Measurements from ENCODE around the gene BCL2A1.
"Not testable (repeated sequence)": the region's sequence is repeated elsewhere in the genome, so short reads cannot be mapped to it uniquely, and the experiment has no call there.

BCL2A1 gene

DNA sequence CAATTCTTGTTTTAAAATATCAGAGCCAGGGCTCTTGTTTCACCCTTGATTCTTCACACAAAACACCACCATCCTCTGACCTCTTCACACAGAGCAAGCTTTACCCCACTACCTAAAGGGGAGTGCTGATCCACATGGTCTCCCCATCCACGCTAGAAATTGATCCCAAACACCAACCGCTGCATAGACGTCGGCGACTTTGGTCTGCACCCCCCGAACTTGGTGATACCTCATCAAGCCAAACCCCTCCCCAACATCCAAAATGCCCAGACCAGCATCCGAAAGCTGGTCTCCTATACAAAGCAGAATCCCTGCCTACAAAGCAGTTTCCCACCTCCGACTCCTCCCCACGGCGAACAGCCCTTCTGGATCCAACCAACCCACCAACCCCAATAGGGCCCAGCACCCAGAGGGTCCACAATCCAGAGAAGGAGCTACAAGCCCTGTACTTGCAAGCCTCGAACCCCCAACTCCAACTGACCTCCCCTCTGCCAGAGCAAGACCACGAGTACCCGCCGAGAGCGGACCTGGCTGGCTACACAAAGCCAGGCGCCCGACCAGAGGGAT, 48.4 kb downstream of the BCL2A1 start:
- no peak for DNase-seq

DNA sequence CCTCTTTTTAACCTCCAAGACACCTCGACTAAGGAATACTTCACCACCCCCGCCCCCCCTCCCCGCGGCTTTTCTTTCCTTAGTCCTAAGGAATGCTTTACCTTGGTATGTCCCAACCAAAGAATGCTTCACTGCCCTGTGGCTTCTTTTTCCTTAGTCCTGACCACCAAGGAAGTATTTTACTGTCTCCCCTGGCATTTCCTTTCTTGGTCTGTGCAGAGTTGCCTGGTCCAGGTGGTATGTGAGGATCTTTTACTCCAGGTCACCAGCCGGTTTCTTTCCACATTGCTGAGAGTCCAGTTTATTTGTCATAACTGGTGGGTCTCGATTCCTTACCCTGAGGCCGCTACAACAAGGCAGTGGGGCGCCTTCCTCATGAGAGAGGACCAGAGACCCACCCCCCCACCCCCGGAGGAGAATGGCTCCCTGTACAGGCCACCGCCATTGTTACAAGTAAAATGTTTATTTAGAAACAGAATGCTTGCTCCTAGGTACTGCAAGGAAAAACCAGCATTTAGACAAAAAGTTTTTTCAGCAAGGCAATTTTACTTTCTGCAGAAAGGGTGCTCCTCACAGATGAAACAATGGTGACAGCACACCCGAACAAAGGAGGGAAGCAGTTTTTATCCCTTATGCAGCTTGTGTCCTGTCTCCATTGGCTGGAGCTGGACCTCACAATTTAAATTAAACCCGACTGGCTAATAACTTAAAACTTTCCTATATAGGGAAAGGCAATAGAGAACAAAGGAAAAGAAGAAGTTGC, 51.1 kb downstream of the BCL2A1 start:
- DNase-seq = no peak

DNA sequence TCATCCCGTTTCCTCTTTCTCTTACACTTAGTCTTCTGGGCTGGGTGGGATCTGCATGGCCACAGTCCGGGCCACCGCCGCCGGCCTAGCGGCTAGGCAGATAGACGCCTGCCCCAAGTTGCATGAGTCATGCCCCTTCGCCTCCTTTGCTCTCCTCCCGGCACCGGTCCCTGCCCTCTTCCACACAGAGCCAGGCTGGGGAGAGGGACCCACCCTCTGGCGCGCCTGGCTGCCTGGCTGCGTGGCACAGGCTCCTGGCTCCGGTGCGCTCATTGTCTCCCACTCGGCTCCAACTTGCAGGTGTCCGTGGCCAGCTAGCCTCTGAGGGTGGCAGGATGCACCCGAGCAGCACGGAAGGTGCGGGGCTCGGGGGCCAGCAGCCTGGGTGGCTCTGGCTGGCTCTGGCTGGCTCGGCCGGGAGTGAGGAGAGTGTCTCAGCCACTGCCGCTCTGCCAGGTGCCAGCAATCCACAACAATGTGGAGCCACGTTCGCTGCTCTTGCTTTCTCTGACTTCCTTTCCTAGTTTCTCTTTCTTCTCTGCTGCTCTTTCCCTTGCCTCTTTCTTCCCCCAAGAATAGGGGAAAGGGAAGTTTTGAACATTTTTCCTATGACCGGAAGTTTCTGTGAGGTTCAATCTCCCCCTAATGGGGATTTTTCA, 51.8 kb downstream of the BCL2A1 start:
- DNase-seq = no peak

DNA sequence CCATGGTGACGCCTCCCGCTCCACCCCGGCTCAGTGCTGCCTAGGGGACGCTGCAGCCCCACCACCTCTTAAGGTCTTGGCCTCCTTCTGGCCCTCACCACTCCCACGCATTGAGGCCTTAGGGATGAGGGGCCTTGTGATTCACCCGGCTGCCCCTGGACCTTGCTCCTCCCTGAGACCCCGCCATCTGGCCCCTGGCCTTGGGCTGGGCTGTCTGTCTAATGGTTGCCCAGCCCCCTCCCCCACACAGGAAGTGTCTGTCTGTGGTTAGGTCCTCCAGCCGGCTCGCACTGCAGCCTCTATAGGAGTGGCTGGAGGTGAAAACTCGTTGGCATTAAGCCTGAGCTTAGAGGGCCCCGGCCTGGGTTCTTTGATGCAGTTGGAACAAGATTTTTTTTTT, 52.7 kb downstream of the BCL2A1 start:
- no peak for DNase-seq

DNA sequence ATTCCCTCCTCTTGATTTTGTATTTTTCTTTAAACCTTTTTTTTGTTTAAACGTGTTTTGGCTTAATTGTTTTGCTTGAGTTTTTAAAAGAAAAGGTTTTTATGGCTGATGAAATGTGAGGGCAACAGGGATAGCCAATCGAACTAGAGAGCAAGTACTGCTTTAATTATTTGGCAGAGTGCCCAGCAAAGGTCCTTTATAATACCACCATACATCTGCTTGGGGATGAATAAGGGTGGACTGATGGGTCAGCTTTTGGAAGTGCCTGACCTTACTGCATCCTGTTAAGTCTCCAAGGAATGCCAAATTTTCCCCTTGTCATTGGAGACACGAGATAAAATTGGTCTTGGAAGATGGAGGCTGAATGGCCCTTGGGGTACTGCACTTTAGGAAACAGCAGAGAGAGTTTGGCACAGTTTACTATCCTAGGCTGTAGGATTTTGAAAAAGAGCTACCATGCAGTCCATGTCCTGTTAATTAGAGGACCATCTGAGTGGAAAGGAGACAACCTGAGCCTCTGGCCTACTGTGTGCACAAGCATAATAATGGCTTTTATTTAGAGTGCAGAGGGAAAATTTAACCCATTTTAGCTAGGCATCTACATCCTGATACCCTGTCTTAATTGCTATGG, 54.4 kb downstream of the BCL2A1 start:
- DNase-seq = no peak

DNA sequence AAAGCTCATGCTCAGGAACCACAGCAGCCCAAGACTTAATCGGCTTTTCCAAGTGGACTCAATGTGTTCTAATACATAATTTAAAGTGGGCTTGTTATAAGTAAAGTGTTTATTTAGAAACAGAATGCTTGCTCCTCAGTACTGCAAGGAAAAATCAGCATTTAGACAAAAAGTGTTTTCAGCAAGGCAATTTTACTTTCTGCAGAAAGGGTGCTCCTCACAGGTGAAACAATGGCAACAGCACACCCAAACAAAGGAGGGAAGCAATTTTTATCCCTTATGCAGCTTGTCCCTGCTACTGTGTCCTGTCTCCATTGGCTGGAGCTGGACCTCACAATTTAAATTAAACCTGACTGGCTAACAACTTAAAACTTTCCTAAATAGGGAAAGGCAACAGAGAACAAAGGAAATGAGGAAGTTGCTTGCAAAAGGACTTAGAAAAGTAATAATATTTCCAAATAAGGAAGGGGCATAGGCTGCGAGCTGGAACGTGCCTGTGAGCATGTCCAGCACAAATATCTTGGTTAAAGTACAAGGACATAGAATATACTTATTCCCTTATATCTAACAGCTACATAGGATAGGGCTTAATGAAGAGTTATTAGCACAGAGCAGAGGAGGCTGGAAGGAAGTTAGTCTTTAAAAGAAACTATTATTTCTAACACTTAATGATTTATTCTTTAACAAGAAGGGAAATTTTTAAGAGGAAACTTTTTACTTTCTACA, 55.1 kb downstream of the BCL2A1 start:
- DNase-seq = not testable (repeated sequence)

DNA sequence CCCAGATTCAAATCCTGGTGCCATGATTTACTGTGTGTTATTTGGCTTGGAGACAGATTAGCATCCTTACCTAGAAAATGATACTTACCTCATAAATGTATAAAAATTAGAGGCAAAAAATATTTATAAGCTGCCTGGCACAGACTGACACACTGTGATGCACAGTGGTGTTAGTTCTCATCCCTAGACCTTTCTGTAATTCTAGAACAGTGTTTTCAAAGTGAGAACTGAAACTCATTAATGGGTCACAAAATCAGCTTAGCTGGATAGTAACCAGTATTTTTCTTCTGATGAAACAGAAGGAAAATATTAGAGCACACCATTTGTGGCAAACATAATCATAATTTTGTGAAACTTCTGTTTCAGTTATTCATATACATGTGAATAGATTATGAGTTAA, 56.3 kb downstream of the BCL2A1 start:
- DNase-seq = no peak
